HepG2 (cell line): ENCODE data around the gene LPIN3. TPM values are rescaled to one million over a fixed set of nuclear protein-coding genes. Genes with fewer than 3 reads are reported as not detected.

Experiments used
- ATF7-NPFF ChIP-seq: sonication (generic); formaldehyde crosslinking; IDR thresholded peaks from 2 replicates; pipeline ENCODE4 v1.8.1; 2023; ENCODE audit warnings: mild to moderate bottlenecking, low read depth, missing genetic modification reagents, moderate library complexity
- FOXJ3 ChIP-seq: sonication (generic); formaldehyde crosslinking; IDR thresholded peaks from 2 replicates; pipeline ENCODE4 v1.4.0; 2020; ENCODE audit warnings: missing genetic modification reagents, mild to moderate bottlenecking, borderline replicate concordance
- KDM2A ChIP-seq: sonication (generic); formaldehyde crosslinking; IDR thresholded peaks from 2 replicates; pipeline ENCODE4 v1.4.0; 2020; ENCODE audit warnings: low read depth, missing genetic modification reagents, borderline replicate concordance
- MATR3 ChIP-seq: sonication (generic); formaldehyde crosslinking; IDR thresholded peaks from 2 replicates; pipeline ENCODE4 v1.4.0; 2020; ENCODE audit warnings: missing genetic modification reagents
- MTA3 ChIP-seq: sonication (generic); formaldehyde crosslinking; IDR thresholded peaks from 2 replicates; pipeline ENCODE4 v1.4.0; 2020; ENCODE audit warnings: missing genetic modification reagents
- MTF2 ChIP-seq: sonication (generic); formaldehyde crosslinking; IDR thresholded peaks from 2 replicates; pipeline ENCODE4 v1.5.0; 2020; ENCODE audit warnings: missing genetic modification reagents, borderline replicate concordance
- NFIB ChIP-seq: sonication (generic); formaldehyde crosslinking; IDR thresholded peaks from 2 replicates; pipeline ENCODE4 v1.9.0; 2021; ENCODE audit warnings: missing genetic modification reagents, mild to moderate bottlenecking, borderline replicate concordance
- NR3C1 ChIP-seq: sonication (generic); formaldehyde crosslinking; IDR thresholded peaks from 2 replicates; pipeline ENCODE4 v1.4.0; 2020; ENCODE audit warnings: missing genetic modification reagents
- ONECUT2 ChIP-seq: sonication (generic); formaldehyde crosslinking; IDR thresholded peaks from 2 replicates; pipeline ENCODE4 v1.4.0; 2020; ENCODE audit warnings: missing genetic modification reagents
- PTBP1 ChIP-seq: fragments of 200-400 bp; formaldehyde crosslinking; IDR thresholded peaks from 2 replicates; pipeline ENCODE4 v1.6.1; 2018; ENCODE audit warnings: low read length, low read depth; ENCODE audit not compliant: poor library complexity, severe bottlenecking
- RAD21 ChIP-seq: fragments of 450-650 bp; formaldehyde crosslinking; IDR thresholded peaks from 2 replicates; pipeline ENCODE4 v1.5.0; 2020; ENCODE audit warnings: mild to moderate bottlenecking
- TCF7 ChIP-seq: sonication (generic); IDR thresholded peaks from 2 replicates; pipeline ENCODE4 v1.6.1; 2016; ENCODE audit warnings: antibody characterized with exemption, low read depth
- THAP11 ChIP-seq: IDR thresholded peaks from 2 replicates; pipeline ENCODE4 v1.6.1; 2016; ENCODE audit warnings: missing biosample characterization, missing genetic modification reagents
- TRIM24 ChIP-seq: sonication (generic); formaldehyde crosslinking; IDR thresholded peaks from 2 replicates; pipeline ENCODE4 v1.8.0; 2022; ENCODE audit warnings: mild to moderate bottlenecking, missing genetic modification reagents
- ZKSCAN1 ChIP-seq: fragments of 150-350 bp; IDR thresholded peaks from 2 replicates; pipeline ENCODE4 v1.6.1; 2014; ENCODE audit warnings: low read length
- ZNF468 ChIP-seq: sonication (generic); formaldehyde crosslinking; IDR thresholded peaks from 2 replicates; pipeline ENCODE4 v1.8.0; 2022; ENCODE audit warnings: mild to moderate bottlenecking, moderate library complexity, missing genetic modification reagents
- ZNF607 ChIP-seq: sonication (generic); formaldehyde crosslinking; IDR thresholded peaks from 2 replicates; pipeline ENCODE4 v1.5.1; 2020; ENCODE audit warnings: missing genetic modification reagents, mild to moderate bottlenecking, borderline replicate concordance
- ZNF660 ChIP-seq: sonication (generic); formaldehyde crosslinking; IDR thresholded peaks from 2 replicates; pipeline ENCODE4 v1.5.1; 2020; ENCODE audit warnings: mild to moderate bottlenecking, low read depth, missing genetic modification reagents, borderline replicate concordance
- polyA plus RNA-seq, 8 experiments: library from polyadenylated mRNA; depleted of rRNA in 3 of 8; stranded (reverse) in 7 of 8; unstranded in 1 of 8; fragments of >200 nt; fragmentation: Illumina TruSeq in 4 of 8; extraction: Trizol in 4 of 8; gene quantifications; 2 replicates each; pipeline versions ENCODE4 v1.2.1 to v1.2.3, GENCODE V29; 2011 to 2016; ENCODE audit warnings: low read depth in 4 of 8, missing spikeins in 1 of 8, mixed read lengths in 1 of 8; ENCODE audit not compliant: insufficient read depth in 1 of 8
- total RNA-seq, 5 experiments: library from RNA; depleted of rRNA; stranded (reverse); fragments of >200 nt; fragmentation: Illumina TruSeq; extraction: Trizol; gene quantifications; 2 replicates each; pipeline ENCODE4 v1.2.3, GENCODE V29; 2016; ENCODE audit warnings: low read depth in 1 of 5
- TF ChIP-seq, protein P1 (sequence below): IDR thresholded peaks from 2 replicates; pipeline ENCODE4 v1.6.1; 2016; ENCODE audit warnings: mild to moderate bottlenecking
- TF ChIP-seq, protein P2 (sequence below): fragments of 450-650 bp; IDR thresholded peaks from 2 replicates; pipeline ENCODE4 v1.6.1; 2017; ENCODE audit warnings: mild to moderate bottlenecking
- TF ChIP-seq, protein P3 (sequence below): sonication (generic); formaldehyde crosslinking; IDR thresholded peaks from 2 replicates; pipeline ENCODE4 v1.5.1; 2020; ENCODE audit warnings: missing genetic modification reagents, mild to moderate bottlenecking, borderline replicate concordance
- TF ChIP-seq, protein P4 (sequence below): sonication (generic); formaldehyde crosslinking; IDR thresholded peaks from 2 replicates; pipeline ENCODE4 v1.8.0; 2022; ENCODE audit warnings: mild to moderate bottlenecking, missing genetic modification reagents
- TF ChIP-seq, protein P5 (sequence below): sonication (generic); formaldehyde crosslinking; IDR thresholded peaks from 2 replicates; pipeline ENCODE4 v1.5.1; 2020; ENCODE audit warnings: missing genetic modification reagents, mild to moderate bottlenecking, borderline replicate concordance

The LPIN3 gene
- total and polyA plus RNA-seq, 2 of the 13 experiments (the other 11 are each of a cell fraction or from before 2014, with no cell fraction given), result 14.2 to 28.6 TPM

DNA sequence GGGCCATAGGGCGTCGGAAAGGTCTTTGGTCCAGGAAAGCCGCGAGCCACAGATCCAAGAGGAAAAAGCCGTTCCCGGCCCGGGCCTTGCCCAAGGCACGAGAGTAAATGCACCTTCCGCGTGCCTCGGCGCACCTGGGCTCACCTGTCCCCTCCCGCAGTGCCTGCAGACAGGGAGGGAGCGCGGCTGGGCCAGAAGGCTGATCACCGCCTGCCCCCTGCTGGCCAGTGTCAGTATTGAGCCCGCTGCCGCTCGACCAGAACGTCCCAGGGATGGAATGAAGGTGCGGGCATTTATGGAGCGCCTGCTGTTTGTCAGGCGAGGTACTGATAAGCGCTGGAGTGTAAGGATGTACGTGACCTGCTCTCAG is 679 bp upstream of the LPIN3 start (continued):
- TF ChIP-seq NR3C1 (CRISPR knock-in tag) (no peak), TCF7 (no peak), FOXJ3 (CRISPR knock-in tag) (no peak), RAD21 (peak; percentile 100), PTBP1 (no peak), ZKSCAN1 (0 out of 2 replicates have a peak, but pooled peaks have one; percentile 9), MATR3 (CRISPR knock-in tag) (no peak), MTF2 (CRISPR knock-in tag) (peak; percentile 66; the same call in 1 of the 2 replicates), ZNF660 (CRISPR knock-in tag) (no peak), NFIB (CRISPR knock-in tag) (no peak), MTA3 (CRISPR knock-in tag) (no peak), TRIM24 (CRISPR knock-in tag) (no peak), ZNF607 (CRISPR knock-in tag) (peak; percentile 92; the same call in 1 of the 2 replicates), THAP11 (CRISPR knock-in tag) (peak; percentile 52), ONECUT2 (CRISPR knock-in tag) (no peak), KDM2A (peak; percentile 96), ATF7-NPFF (CRISPR knock-in tag) (no peak), ZNF468 (CRISPR knock-in tag) (no peak)
- TF ChIP-seq, protein P1, sequence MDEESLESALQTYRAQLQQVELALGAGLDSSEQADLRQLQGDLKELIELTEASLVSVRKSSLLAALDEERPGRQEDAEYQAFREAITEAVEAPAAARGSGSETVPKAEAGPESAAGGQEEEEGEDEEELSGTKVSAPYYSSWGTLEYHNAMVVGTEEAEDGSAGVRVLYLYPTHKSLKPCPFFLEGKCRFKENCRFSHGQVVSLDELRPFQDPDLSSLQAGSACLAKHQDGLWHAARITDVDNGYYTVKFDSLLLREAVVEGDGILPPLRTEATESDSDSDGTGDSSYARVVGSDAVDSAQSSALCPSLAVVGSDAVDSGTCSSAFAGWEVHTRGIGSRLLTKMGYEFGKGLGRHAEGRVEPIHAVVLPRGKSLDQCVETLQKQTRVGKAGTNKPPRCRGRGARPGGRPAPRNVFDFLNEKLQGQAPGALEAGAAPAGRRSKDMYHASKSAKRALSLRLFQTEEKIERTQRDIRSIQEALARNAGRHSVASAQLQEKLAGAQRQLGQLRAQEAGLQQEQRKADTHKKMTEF, result peak; percentile 77; the same call in 1 of the 2 replicates
- TF ChIP-seq, protein P2, sequence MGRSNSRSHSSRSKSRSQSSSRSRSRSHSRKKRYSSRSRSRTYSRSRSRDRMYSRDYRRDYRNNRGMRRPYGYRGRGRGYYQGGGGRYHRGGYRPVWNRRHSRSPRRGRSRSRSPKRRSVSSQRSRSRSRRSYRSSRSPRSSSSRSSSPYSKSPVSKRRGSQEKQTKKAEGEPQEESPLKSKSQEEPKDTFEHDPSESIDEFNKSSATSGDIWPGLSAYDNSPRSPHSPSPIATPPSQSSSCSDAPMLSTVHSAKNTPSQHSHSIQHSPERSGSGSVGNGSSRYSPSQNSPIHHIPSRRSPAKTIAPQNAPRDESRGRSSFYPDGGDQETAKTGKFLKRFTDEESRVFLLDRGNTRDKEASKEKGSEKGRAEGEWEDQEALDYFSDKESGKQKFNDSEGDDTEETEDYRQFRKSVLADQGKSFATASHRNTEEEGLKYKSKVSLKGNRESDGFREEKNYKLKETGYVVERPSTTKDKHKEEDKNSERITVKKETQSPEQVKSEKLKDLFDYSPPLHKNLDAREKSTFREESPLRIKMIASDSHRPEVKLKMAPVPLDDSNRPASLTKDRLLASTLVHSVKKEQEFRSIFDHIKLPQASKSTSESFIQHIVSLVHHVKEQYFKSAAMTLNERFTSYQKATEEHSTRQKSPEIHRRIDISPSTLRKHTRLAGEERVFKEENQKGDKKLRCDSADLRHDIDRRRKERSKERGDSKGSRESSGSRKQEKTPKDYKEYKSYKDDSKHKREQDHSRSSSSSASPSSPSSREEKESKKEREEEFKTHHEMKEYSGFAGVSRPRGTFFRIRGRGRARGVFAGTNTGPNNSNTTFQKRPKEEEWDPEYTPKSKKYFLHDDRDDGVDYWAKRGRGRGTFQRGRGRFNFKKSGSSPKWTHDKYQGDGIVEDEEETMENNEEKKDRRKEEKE, result no peak
- TF ChIP-seq, protein P3, sequence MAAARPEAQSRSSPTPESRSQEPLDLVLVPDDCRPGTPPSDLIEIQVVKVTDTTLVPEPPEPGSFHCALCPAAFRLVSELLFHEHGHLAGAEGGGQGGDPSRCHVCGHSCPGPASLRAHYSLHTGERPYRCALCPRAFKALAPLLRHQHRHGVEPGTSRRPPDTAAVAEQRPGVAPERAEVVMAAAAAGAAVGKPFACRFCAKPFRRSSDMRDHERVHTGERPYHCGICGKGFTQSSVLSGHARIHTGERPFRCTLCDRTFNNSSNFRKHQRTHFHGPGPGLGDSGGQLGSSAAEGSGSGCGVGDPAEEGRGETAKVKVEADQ, result no peak
- TF ChIP-seq, protein P4, sequence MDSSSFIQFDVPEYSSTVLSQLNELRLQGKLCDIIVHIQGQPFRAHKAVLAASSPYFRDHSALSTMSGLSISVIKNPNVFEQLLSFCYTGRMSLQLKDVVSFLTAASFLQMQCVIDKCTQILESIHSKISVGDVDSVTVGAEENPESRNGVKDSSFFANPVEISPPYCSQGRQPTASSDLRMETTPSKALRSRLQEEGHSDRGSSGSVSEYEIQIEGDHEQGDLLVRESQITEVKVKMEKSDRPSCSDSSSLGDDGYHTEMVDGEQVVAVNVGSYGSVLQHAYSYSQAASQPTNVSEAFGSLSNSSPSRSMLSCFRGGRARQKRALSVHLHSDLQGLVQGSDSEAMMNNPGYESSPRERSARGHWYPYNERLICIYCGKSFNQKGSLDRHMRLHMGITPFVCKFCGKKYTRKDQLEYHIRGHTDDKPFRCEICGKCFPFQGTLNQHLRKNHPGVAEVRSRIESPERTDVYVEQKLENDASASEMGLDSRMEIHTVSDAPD (CRISPR knock-in tag), result no peak
- TF ChIP-seq, protein P5, sequence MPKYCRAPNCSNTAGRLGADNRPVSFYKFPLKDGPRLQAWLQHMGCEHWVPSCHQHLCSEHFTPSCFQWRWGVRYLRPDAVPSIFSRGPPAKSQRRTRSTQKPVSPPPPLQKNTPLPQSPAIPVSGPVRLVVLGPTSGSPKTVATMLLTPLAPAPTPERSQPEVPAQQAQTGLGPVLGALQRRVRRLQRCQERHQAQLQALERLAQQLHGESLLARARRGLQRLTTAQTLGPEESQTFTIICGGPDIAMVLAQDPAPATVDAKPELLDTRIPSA (CRISPR knock-in tag), result no peak
